Measurements from ENCODE around the gene CCDC159.
"Not testable (repeated sequence)": the region's sequence is repeated elsewhere in the genome, so short reads cannot be mapped to it uniquely, and the experiment has no call there.

The CCDC159 gene

DNA sequence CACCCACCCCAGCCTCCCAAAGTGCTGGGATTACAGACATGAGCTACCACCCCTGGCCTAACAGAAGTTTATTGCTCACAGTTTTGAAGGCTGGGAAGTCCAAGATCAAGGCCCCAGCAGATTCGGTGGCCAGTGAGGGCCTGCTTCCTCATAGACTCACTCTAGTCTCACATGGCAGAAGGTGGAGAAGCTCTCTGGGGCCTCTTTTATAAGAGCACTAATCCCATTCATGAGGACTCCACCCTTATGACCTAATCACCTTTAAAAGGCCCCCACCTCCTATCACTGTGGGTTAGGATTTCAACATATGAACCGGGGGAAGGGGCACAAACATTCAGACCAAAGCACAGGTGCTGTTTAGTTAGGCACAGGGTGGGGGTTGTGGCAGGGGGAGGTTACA lies 21.2 kb downstream of the CCDC159 start:
- Mint-ChIP-seq H3K27me3 (no peaks in the 10 kb centered on the region), H3K36me3 (peaks cover 28% of the 10 kb centered on the region), H3K9me3 (no peaks in the 10 kb centered on the region), H3K4me3 (no peak overlapping the region), H3K4me1 (peaks cover 6% of the 10 kb centered on the region), H3K27ac (no peak overlapping the region)
- no peak for ATAC-seq (ENCODE audit: low read depth)
- DNase-seq (ENCODE audit: low spot score in 2 of 2), result no peak

DNA sequence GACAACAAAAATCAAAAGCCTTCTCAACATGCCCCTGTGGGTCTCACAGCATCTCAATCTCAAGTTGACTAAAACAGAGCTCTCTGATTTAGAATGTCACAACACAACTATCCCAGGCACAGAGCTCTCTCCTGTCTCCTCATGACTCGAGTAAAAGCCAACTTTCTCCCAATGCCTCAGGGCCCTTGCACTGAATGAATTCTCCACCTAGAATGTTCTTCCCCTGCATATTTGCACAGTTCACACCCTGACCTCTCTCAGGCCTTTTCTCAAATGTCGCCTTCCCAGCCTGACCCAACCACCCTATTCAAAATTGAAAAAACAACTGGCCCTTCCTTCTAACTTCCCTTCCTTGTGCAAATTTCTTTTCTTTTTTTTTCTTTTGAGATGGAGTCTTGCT lies 24.4 kb downstream of the CCDC159 start:
- Mint-ChIP-seq H3K27ac (no peak overlapping the region), H3K27me3 (no peaks in the 10 kb centered on the region), H3K36me3 (peaks cover 24% of the 10 kb centered on the region), H3K4me3 (no peak overlapping the region), H3K9me3 (no peaks in the 10 kb centered on the region), H3K4me1 (peaks cover 13% of the 10 kb centered on the region)
- DNase-seq (ENCODE audit: low spot score in 2 of 2) (no peak), ATAC-seq (ENCODE audit: low read depth) (no peak)

DNA sequence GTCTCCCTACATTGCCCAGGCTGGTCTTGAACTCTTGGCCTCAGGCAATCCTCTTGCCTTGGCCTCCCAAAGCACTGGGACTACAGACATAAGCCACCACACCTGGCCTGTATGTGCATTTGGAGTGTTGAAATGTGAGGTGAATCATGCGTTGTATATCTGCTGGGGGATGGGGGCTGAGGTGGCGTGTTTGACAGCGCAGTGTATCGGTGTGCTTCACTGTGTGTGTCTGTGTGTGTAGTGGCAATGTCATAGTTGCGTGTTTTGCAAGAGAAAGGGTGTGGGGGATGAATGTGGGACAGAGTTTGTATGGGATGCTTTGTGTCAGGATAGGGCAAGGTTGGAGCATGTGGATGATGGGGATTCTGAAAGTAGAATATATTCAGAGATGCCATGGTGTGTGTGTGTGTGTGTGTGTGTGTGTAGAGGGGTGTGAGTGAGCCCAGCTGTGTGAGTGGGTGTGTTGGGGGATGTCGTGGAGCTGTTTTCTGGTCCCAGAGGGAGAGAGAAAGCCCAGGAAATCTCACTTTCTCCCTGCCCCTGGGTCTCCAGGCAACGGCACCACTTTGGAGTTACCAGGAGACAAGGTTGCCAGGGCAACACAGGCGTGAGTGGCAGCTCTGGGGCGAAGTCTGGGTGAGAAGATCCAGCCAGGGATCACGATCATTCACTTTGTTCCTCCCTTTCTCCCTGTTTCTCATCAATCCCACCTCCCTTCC lies 27.0 kb downstream of the CCDC159 start:
- peaks cover 20% of the 10 kb centered on the region for H3K4me1 Mint-ChIP-seq
- H3K36me3 Mint-ChIP-seq, result peaks cover 18% of the 10 kb centered on the region
- DNase-seq (ENCODE audit: low spot score in 2 of 2) (no peak), ATAC-seq (ENCODE audit: low read depth) (no peak)
- H3K4me3 Mint-ChIP-seq, result peak overlapping the region; percentile 41
- H3K27ac Mint-ChIP-seq, result peak overlapping the region; percentile 37
- no peaks in the 10 kb centered on the region for H3K9me3 Mint-ChIP-seq
- H3K27me3 Mint-ChIP-seq, result no peaks in the 10 kb centered on the region

DNA sequence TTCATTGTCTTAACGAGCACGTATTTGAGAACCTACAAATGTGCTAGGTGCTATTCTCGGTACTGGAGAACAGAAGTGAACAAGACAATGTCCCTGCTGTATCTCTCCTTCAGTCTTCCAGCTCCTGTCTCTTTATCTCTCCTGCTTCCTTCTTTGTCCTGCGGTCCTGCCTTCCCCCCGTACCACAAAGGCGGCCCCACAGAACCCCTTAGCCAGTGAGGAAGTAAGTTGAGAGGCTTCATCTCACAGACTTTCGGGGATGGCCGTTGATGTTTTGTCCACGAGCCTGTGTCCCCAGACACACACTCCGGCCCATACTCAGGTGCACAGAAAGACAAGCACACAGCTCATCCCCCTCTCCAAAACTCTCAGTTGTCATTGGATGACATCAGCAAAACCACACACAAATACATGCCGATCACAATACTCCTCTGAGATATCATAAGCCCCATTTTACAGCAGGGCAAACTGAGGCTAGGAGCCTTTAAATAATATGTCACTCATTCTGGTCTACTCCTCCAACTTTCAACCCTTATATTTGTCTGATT lies 27.6 kb downstream of the CCDC159 start:
- ATAC-seq (ENCODE audit: low read depth) (no peak), DNase-seq (ENCODE audit: low spot score in 2 of 2) (no peak)
- Mint-ChIP-seq H3K36me3 (peaks cover 16% of the 10 kb centered on the region), H3K4me1 (peaks cover 20% of the 10 kb centered on the region), H3K4me3 (no peak overlapping the region), H3K9me3 (no peaks in the 10 kb centered on the region), H3K27ac (no peak overlapping the region), H3K27me3 (no peaks in the 10 kb centered on the region)

DNA sequence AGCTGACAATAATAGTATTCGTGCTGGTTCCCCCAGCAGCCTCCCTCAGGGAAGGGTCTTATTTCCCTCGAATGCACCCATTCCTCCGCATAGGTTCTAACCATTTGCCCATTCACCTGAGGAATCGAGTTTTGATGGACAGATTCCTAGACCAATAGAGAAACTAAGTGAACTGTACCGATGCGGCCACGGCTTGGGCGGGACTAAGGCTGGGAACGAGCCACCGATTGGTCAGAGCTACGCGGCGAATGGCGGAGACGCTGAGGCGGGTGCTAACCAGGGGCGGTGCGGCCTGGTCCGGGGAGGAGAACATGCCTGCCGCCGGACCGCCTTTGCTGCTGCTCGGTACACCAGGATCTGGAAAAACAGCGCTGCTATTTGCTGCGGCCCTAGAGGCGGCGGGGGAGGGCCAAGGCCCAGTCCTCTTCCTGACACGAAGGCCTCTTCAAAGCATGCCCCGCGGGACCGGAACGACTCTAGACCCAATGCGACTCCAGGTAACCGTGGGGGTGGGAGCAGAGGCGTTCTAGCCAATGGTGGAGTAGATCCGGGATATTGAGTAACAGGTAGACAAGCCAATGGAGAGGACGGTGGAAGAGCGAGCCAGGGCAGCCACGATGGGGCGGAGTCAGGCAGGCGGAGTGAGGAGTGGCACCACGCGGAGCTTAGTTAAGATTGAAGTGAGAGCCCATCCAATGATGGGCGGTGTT lies 28.3 kb downstream of the CCDC159 start, which contains the start of gene SWSAP1:
TSS of gene SWSAP1 (plus strand) at position 234 of the 710 bp plus-strand sequence. CDS start at position 249, 15 bp downstream.
- Mint-ChIP-seq H3K9me3 (no peaks in the 10 kb centered on the region), H3K27ac (no peak within 1 kb of the TSS), H3K36me3 (peaks cover 11% of the 10 kb centered on the region), H3K27me3 (no peaks in the 10 kb centered on the region), H3K4me3 (no peak within 1 kb of the TSS), H3K4me1 (peaks cover 16% of the 10 kb centered on the region)
- DNase-seq (ENCODE audit: low spot score in 2 of 2), result peak; percentile 94 to 96
- peak; percentile 84 for ATAC-seq (ENCODE audit: low read depth)

DNA sequence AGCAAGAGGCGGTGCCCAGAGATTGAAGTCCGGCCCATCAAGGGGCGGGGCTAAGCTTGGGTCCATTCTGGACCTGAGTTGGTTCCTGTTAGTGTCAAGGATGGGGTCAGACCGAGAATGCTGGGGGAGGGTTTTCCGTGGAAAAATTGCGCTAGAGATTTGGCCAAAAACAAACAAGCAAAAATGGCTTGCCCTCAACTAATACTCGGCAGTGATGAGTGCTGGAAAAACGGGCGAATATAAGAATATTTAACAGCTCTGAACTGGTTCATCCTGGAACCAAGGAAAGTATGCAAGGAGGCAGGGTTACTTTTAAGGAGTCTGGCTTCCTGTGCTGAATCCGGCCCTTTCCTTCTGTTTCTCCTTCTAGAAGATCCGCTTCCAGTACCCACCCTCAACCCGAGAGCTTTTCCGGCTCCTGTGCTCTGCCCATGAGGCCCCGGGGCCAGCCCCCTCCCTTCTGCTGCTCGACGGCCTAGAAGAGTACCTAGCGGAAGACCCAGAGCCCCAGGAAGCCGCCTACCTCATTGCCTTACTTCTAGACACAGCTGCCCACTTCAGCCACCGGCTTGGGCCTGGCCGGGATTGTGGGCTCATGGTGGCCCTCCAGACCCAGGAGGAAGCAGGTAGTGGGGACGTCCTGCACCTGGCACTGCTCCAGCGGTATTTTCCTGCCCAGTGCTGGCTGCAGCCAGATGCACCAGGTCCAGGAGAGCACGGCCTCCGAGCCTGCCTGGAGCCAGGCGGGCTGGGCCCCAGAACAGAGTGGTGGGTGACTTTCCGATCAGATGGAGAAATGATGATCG lies 29.0 kb downstream of the CCDC159 start:
- H3K4me1 Mint-ChIP-seq, result peaks cover 20% of the 10 kb centered on the region
- ATAC-seq (ENCODE audit: low read depth), result peak; percentile 26
- peak in 1 of 2 donors; percentile 39 for DNase-seq (ENCODE audit: low spot score in 2 of 2)
- H3K27ac Mint-ChIP-seq, result no peak overlapping the region
- no peaks in the 10 kb centered on the region for H3K27me3 Mint-ChIP-seq
- no peaks in the 10 kb centered on the region for H3K9me3 Mint-ChIP-seq
- H3K4me3 Mint-ChIP-seq, result no peak overlapping the region
- peaks cover 8% of the 10 kb centered on the region for H3K36me3 Mint-ChIP-seq

DNA sequence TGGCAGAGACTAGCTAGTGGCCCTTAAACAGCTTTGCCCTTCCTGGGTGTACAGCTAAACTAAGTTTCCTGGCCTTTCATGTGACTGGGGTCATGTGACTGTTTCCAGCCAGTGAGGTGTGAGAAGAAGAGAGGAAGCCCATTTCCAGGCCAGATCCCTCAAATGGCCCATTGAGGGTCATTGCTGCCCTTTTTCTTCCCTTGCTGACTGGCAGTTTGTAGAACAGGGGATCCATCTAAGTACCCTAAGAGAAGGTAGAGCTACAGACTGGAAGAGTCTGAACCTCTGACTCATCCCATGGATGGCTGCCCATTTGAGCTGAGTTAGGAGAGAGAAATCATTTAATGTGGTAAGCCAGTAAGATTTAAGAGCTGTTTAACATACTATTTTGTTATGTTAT lies 30.9 kb downstream of the CCDC159 start:
- peaks cover 3% of the 10 kb centered on the region for H3K36me3 Mint-ChIP-seq
- no peak for ATAC-seq (ENCODE audit: low read depth)
- no peaks in the 10 kb centered on the region for H3K9me3 Mint-ChIP-seq
- no peak overlapping the region for H3K4me3 Mint-ChIP-seq
- H3K4me1 Mint-ChIP-seq, result peaks cover 29% of the 10 kb centered on the region
- no peak for DNase-seq (ENCODE audit: low spot score in 2 of 2)
- H3K27ac Mint-ChIP-seq, result no peak overlapping the region
- H3K27me3 Mint-ChIP-seq, result no peaks in the 10 kb centered on the region

DNA sequence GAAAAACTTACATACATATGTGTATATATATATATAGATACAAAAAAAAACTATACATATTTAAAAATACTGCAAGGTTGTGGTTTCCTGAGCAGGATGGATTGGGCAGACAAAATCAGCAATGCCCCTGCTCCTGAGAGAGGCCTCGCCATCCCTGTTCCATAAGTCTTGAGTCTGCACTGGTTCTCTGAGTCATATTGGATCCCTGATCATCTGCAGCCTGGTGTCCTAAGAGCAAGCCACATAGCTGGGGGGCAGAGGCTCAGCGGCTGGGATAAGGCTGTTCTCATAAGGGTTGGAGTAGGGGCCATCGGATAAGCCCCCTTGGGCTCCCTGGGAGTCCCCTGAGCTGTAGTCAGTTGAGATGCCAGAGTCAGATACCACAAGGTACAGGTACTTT lies 31.4 kb downstream of the CCDC159 start:
- ATAC-seq (ENCODE audit: low read depth), result no peak
- H3K4me1 Mint-ChIP-seq, result peaks cover 31% of the 10 kb centered on the region
- DNase-seq (ENCODE audit: low spot score in 2 of 2), result no peak
- peaks cover 3% of the 10 kb centered on the region for H3K36me3 Mint-ChIP-seq
- no peak overlapping the region for H3K4me3 Mint-ChIP-seq
- H3K9me3 Mint-ChIP-seq, result no peaks in the 10 kb centered on the region
- no peaks in the 10 kb centered on the region for H3K27me3 Mint-ChIP-seq
- no peak overlapping the region for H3K27ac Mint-ChIP-seq

DNA sequence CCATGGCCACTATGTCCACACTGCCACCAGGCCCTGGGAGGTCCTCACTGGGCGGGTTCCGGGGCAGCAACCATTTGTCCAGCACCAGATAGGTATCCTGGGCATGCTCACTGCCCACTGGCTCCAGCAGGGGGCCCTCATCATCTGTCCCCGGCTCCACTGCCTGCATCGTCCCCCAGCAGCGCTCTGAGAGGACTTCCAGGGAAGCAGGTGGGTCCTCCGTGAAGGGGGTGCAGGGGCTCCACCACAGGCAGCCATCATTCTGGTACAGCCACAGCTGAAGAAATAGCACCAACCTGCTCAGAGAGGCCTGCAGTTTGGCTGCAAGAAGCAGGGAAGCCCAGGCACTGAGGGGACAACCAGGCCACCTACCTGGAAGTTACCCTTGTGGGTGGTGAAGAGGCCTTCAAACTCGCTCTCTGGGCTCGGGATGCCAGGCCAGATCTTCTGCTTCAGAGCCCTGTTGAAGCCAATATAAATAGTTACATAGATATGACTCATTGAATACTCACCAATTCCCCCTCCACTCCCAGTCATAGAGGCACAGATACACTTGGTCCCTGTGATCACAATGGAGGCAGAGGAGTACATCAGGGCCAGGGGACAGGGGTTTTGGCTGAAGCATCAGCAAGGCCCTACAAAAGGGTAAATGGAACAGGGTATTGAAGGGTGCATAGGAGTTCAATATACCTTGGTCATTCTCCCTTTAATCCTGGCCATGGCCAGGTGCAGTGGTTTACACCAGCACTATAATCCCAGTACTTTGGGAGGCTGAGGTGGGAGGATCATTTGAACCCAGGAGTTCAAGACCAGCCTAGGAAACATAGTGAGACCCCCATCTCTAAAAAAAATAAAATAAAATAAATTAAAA lies 32.2 kb downstream of the CCDC159 start:
- H3K27ac Mint-ChIP-seq, result no peak overlapping the region
- H3K36me3 Mint-ChIP-seq, result peaks cover 3% of the 10 kb centered on the region
- H3K27me3 Mint-ChIP-seq, result no peaks in the 10 kb centered on the region
- DNase-seq (ENCODE audit: low spot score in 2 of 2), result no peak
- H3K4me1 Mint-ChIP-seq, result peaks cover 29% of the 10 kb centered on the region
- ATAC-seq (ENCODE audit: low read depth), result no peak
- H3K4me3 Mint-ChIP-seq, result no peak overlapping the region
- no peaks in the 10 kb centered on the region for H3K9me3 Mint-ChIP-seq

DNA sequence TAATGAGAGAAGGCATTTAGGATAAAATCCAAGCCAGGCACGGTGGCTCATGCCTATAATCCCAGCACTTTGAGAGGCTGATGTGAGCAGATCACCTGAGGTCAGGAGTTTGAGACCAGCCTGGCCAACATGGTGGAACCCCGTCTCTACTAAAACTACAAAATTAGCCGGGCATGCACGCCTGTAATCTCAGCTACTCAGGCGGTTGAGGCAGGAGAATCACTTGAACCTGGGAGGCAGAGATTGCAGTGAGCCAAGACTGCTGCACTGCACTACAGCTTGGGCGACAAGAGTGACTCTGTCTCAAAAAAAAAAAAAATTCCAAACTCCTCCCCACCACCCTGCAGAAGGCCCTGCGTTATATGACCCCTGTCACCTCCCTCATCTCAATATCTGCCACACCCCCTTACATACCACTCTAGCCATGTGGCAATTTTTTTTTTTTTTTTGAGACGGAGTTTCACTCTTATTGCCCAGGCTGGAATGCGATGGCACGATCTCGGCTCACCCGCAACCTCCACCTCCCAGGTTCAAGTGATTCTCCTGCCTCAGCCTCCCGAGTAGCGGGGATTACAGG lies 33.0 kb downstream of the CCDC159 start:
- Mint-ChIP-seq H3K27ac (peak overlapping the region; percentile 91), H3K4me1 (peaks cover 30% of the 10 kb centered on the region)
- not testable (repeated sequence) for H3K9me3 Mint-ChIP-seq; H3K36me3 Mint-ChIP-seq; H3K4me3 Mint-ChIP-seq; ATAC-seq (ENCODE audit: low read depth); DNase-seq (ENCODE audit: low spot score in 2 of 2); H3K27me3 Mint-ChIP-seq

DNA sequence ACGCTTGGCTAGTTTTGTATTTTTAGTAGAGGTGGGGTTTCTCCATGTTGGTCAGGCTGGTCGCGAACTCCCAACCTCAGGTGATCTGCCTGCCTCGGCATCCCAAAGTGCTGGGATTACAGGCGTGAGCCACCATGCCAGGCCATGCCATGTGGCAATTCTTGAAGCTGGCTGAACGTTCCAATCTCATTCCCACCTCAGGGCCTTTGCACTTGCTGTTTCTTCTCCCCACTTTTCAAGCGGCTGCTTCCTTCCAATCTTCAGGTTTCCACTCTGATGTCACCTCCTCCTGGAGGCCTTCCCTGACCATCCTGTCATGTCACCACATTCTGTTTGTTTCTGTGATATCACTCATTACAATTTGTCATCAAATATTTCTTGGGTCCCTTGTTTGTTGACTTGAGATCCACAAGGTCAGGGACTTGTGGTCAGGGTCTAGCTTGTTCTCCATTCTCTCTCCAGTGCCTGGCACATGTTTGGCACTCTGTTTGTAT lies 33.6 kb downstream of the CCDC159 start:
- peaks cover 35% of the 10 kb centered on the region for H3K4me1 Mint-ChIP-seq

DNA sequence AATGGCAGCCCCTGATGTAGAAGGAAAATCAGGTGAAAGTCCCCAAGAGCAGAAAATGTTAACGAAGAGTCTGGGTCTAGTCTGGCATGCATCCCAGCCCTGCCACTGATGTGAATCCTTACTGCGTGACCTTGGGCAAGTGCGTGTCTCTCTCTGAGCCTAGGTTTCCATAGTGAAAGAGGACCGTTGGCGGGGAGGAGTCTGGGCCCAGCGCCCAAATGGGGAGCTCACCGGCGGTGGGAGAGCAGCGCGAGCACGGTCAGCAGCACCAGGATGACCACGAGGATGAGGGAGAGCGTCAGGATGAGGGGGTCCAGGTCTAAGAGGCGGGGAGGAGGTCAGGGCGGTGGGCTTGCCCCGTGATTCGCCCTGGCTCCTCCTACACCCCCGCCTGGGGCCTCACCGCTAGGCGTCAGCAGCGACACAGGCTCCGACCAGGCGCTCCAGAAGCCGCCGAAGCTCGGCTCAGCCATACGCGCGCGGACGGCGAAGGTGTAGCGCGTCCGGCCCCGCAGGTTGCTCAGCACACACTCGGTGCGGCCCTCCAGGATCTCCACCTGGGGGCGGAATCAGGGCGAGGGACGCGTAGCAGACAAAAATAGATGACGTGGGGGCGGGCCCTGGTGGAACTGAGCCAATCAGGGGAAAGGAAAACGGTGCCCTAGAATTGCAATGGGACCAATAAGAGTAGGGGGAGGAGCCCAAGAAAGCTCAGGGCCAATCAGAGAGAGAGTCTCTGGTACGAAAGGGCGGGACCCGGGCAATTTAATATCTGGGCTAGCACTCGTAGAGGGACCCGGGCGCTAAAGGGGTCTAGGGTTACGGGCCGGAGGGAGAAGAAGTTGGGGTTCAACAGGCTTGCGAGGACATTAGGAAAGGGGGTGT lies 34.6 kb downstream of the CCDC159 start:
- ATAC-seq (ENCODE audit: low read depth) (peak; percentile 77), DNase-seq (ENCODE audit: low spot score in 2 of 2) (peak; percentile 87 to 97)
- peaks cover 3% of the 10 kb centered on the region for H3K36me3 Mint-ChIP-seq
- peak overlapping the region; percentile 91 for H3K27ac Mint-ChIP-seq
- no peaks in the 10 kb centered on the region for H3K9me3 Mint-ChIP-seq
- H3K4me1 Mint-ChIP-seq, result peaks cover 30% of the 10 kb centered on the region
- peak overlapping the region; percentile 86 for H3K4me3 Mint-ChIP-seq
- no peaks in the 10 kb centered on the region for H3K27me3 Mint-ChIP-seq

More for the DNA sequence above, 33.6 kb downstream of the CCDC159 start:
- peak overlapping the region; percentile 86 for H3K4me3 Mint-ChIP-seq
- peak overlapping the region; percentile 91 for H3K27ac Mint-ChIP-seq
- DNase-seq (ENCODE audit: low spot score in 2 of 2), result no peak
- H3K9me3 Mint-ChIP-seq, result no peaks in the 10 kb centered on the region
- ATAC-seq (ENCODE audit: low read depth), result no peak
- no peaks in the 10 kb centered on the region for H3K27me3 Mint-ChIP-seq
- H3K36me3 Mint-ChIP-seq, result peaks cover 3% of the 10 kb centered on the region

Measured in memory B cell (primary cell).